GM18867 (cell line): ENCODE data around the gene ANKMY2.
"Not testable (repeated sequence)": the region's sequence is repeated elsewhere in the genome, so short reads cannot be mapped to it uniquely, and the experiment has no call there.

ENCODE experiments used
- ATAC-seq: cut with Tn5 transposase; IDR thresholded peaks from one replicate; pipeline ENCODE4 v1.9.1; 2021; ENCODE audit warnings: mild to moderate bottlenecking, moderate library complexity; ENCODE audit not compliant: unreplicated experiment

ANKMY2 gene

GRCh38 chr7:16627236-16627635 is 18.3 kb downstream of the ANKMY2 start:
- ATAC-seq, result no peak

- ATAC-seq, result no peak
Observed at GRCh38 chr7:16626388-16626787, 19.2 kb downstream of the ANKMY2 start.

GRCh38 chr7:16619979-16620408 is 25.6 kb downstream of the ANKMY2 start:
- ATAC-seq, result peak; percentile 98

- ATAC-seq, result no peak
Observed at GRCh38 chr7:16616542-16616941, 29.0 kb downstream of the ANKMY2 start.

- no peak for ATAC-seq
Observed at GRCh38 chr7:16616122-16616521, 29.4 kb downstream of the ANKMY2 start.

GRCh38 chr7:16615228-16615627 is 30.3 kb downstream of the ANKMY2 start:
- no peak for ATAC-seq

GRCh38 chr7:16611711-16612110 is 33.8 kb downstream of the ANKMY2 start:
- no peak for ATAC-seq

- ATAC-seq, result peak; percentile 81
Observed at GRCh38 chr7:16609842-16610450, 35.6 kb downstream of the ANKMY2 start.

- ATAC-seq, result peak; percentile 59
Observed at GRCh38 chr7:16606704-16607103, 38.9 kb downstream of the ANKMY2 start.

- no peak for ATAC-seq
Observed at GRCh38 chr7:16604054-16604453, 41.5 kb downstream of the ANKMY2 start.

GRCh38 chr7:16603633-16604032 is 41.9 kb downstream of the ANKMY2 start:
- no peak for ATAC-seq

GRCh38 chr7:16599860-16600259 is 45.7 kb downstream of the ANKMY2 start:
- no peak for ATAC-seq

- no peak for ATAC-seq
Observed at GRCh38 chr7:16598015-16598414, 47.5 kb downstream of the ANKMY2 start.

GRCh38 chr7:16595596-16595995 is 50.0 kb downstream of the ANKMY2 start:
- ATAC-seq, result not testable (repeated sequence)

GRCh38 chr7:16594676-16595075 is 50.9 kb downstream of the ANKMY2 start:
- no peak for ATAC-seq

GRCh38 chr7:16594061-16594460 is 51.5 kb downstream of the ANKMY2 start:
- ATAC-seq, result no peak

GRCh38 chr7:16592395-16592794 is 53.2 kb downstream of the ANKMY2 start:
- ATAC-seq, result no peak

GRCh38 chr7:16590424-16590823 is 55.1 kb downstream of the ANKMY2 start:
- ATAC-seq, result no peak

GRCh38 chr7:16589881-16590280 is 55.7 kb downstream of the ANKMY2 start:
- ATAC-seq, result no peak

- no peak for ATAC-seq
Observed at GRCh38 chr7:16587790-16588189, 57.8 kb downstream of the ANKMY2 start.

GRCh38 chr7:16587129-16587528 is 58.4 kb downstream of the ANKMY2 start:
- ATAC-seq, result no peak

GRCh38 chr7:16586081-16586874 is 59.3 kb downstream of the ANKMY2 start:
- no peak for ATAC-seq
